HG03571 (cell line): ENCODE data around the gene CELF4.

Experiments
- ATAC-seq: cut with Tn5 transposase; IDR thresholded peaks from one replicate; pipeline ENCODE4 v1.9.1; 2021; ENCODE audit not compliant: unreplicated experiment

The CELF4 gene

DNA sequence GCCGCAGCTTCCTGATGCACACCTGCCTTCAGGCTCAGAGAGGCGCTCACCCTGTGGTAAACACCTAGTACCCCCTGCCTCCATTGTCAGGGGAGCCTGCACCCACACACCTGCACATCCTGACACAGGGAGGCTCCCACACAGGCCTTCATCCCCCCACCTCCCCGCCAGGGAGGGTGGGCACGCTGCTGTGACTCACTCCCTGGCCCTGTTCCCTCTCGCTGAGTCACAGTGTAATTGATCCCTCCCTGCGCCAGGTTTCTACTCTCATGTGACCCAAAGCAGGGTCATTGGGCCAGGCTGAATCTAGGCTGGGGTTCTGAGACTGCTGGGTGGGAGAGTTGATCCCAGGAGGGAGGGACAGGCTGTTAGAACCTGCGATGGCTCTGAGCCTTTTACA lies 8.5 kb upstream of the CELF4 start:
- no peak for ATAC-seq

DNA sequence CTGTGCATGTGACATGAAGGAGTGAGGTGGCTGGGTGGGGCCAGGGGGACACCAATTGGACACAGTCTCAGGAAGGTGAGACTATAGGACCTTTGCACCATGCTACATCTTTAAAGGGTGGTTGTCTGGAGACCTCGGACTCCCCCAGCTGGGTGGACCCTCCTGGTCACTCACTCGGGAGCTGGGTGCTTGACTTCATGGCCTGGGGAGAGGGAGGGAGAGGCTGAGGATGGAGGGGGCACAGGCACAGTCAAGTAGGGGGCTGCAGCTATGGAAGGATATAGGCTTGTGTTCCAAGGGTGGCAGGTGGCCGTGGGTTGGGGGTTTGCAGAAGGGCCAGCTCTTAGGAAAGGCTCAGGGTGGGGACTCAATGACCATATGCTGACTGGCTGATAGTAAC lies 7.1 kb upstream of the CELF4 start:
- no peak for ATAC-seq

DNA sequence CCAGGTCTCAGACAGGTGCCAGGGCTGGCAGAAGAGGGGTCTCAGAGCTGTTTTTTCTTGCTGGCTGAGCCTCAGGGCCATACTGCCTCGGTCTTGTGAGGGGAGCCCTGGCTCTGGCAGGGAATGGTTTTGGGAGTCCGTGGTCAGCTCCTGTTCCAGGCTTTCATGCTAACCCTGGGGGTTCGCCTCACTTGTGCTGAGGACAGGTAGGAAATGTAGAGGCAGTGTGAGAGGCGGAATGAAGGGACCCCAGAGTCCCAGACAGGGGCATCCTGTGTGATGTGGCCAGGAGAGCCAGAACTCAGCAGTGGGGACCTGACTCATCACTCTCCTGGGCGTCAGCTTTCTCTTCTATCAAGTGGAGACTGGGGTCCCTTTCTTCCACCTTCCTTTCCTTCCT lies 5.7 kb upstream of the CELF4 start:
- ATAC-seq = no peak

DNA sequence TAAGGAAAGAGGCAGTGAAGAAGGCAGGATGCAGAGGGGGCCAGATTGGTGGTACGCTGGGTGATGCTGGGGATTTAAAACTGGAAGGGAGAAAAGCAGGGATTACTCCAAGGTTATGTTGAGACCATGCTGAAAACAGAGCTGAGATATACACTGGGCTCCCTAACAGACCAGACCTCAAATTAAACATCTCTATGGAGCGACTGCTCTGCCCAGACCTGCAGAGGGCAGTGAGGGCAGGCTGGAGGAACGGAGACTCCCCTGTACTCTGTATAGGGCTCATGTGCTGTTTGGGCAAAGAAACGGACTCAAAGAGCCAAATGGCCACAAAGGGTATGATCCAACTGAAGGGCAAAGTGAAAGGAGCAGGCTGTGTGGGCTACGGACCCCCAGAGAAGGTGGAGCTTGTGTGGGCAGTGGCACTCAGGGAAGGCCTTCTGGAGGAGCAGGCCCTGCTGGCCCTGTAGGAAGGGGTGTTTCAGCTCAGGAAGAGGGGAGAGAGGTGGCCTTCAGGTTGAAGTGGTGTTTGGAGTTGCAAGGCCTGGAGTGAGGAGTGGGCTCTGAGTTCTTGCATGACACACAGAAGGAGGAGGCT lies 4.8 kb upstream of the CELF4 start:
- ATAC-seq = no peak

DNA sequence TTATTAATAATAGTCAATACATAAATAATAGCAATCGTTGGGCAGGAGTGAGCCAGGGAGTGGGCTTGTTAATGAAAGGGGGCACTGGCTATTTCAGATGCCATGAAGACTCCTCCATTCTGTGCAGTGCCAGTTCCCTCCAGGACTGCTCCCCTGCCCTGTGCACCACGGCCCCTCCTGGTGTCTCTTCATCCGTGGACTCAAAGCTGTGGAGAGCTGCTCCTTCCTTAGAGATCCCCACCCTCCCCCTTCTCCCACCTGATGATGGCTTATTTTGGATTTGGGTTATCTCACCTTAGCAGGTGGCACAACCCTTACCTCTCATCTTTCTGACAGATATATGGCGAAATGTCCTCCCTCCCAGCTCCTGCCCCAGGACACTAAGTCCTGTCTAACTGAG lies 3.1 kb upstream of the CELF4 start:
- no peak for ATAC-seq

DNA sequence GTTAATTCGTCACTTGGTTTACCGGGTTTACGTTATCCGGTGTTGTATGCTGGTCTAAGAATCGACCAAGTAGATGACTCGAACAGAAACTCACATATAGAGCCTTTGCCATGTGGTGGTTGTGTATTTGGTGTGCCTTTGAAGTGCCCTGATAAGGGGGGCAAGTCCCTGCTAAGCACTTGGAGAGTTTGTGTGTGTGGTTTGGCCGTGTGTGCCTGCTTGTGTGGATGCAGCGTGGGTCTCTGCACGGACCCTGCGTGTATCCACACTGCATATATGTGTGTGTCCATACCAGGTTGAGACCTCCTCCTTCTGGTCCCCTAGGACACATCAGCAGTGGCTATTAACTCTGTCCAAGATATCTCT lies 2.4 kb upstream of the CELF4 start:
- ATAC-seq = no peak

DNA sequence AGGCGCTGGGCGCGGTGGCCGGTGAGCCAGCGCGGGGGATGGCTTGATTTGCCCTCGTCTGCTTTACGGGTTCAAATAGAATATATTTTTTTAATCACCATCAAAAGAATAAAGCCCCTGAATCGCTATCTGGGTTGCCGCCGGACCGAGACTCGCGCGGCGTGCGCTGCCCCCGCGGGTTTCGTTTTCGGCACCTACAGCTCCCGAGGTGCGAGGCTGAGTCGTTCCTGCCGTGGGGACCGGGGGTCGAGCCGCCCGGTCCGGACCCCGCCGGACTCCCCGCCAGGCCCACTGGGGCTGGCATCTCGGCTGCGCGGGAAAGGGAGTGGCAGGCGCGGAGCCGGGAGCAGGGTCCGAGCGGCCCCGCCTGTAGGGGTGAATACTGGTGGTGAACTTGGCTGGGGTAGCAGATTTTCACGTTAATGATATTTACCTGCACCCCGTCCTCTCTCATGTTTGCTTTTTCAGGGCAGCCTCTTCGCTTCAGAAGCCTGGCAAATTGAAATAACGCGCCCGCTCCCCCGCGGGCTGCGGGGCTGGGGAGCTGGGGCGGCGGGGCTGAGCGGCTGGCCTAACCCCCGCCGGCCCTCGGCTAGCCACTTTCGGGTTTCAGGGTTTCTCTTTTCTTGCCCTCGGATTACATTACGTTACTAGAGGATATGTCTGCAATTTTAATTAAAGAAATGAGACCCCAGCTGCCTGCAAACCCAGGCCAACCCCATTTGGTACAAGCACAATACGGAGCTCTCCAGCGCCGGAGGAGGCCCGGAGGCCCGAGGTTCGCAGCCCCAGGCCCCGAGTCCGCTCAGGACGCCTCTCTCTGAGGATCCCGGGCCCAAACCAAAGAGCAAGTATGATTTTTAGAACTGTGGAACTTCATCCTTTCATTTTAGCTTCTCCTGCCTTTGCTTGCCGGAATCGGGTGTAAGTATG lies 1.7 kb upstream of the CELF4 start:
- ATAC-seq = no peak

DNA sequence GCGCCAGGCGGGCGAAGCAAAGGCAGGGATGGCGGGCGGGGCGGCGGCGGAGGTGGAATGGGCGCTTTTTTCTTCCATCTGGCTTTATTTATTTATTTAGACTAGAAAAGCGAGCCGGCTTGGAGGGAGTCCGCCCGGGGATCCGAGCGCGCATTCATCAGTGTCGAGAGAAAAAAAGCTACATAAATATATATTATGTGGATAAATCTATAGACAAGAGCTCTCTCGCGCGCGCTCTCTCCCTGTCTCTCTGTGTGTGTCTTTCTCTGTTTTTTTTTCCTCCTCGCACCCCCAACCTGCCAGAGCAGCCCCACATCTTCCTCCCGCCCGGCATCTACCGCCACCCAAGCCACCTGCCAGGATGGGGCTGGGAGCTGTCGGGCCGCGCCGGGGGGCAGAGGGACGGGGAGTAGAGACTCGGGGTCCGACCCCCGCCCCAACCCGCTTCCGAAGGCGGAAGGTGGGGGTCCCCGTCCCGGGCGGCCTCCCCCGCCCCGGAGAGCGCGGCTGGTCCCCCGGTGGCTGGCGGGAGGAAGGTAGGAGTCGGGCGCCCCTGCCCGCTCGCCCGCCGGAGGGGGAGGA lies 972 bp upstream of the CELF4 start:
- ATAC-seq = no peak

DNA sequence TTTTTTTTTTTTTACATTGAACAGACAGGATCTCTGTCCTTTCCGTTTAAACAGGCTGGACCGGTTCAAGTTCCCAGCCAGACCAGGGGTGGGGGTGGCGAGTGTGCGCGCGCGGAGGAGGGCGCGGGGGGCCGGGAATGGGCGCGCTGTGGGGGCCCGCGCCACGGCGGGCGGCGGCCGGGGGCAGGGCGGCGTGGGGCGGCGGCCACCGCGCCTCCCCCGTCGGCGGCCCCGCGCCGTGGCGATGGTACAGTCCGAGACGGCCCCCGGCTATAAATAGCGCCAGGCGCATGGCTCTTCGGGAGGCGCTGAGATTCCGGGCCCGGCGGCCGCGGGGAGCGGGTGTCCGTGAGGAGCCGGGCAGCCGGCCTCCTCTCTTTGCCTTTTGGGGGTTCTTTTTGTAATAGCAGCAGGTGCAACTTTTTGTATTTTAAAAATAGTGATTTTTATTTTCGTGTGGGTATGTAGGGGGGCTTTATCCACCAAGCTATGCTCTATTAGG lies 430 bp upstream of the CELF4 start:
- ATAC-seq = no peak

DNA sequence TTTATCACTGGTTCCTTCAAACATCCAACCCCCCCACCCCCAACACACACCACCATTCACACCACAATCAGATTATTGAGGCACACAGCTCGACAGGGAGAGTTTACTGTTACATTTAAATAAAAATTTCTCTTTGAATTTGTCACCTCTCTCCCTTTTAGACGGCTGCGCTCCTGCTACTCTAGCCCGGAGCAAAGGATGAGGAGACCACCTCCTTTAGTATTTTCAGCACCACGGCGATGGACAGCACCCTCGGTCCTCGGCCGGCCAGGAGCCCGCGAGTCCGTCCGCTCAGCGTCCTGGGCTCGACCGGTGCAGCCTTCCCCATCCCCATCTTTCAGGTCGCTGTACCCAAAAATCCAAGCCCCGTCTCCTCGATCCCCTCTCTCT lies 892 bp downstream of the CELF4 start:
- ATAC-seq = no peak

DNA sequence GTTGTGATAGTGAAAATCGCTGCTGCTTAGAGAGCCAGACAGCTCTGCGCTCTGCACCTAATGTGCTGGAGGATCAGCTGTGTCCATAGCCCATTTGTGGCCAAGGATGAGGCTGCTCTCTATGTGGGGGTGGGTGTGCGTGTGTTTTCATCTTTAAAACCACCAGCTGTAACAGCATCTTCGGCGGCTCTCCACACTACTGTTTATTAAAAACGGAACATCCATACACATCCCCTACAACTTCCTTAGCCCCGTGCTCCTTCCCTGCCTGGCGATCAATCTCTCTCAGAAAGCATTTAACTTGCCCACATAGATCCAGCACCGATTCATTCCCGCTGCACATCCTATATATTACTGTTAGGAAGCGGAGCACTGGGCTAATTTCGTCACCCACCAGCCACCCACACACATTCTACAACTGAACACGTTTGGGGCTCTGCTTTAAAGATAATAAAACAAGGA lies 1.6 kb downstream of the CELF4 start:
- ATAC-seq = no peak

DNA sequence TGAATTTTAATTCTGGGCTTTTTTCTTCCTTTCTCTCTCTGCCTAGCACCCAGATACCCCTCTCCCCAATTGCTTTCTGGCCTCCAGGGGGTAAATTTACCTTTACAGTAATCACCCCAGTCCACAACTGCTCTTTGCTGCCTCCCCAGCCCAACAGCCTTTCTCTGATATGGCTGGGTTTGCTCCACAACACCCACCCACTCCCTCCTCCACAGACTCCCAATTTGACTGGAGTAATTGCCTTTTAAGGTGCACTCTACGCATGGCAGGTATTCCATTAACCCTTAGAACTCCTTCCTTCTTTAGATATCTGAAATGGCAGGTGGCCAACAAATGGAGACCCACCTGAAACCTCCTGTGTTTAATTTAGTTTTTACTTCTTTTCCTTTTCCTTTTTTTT lies 3.6 kb downstream of the CELF4 start:
- ATAC-seq = no peak

DNA sequence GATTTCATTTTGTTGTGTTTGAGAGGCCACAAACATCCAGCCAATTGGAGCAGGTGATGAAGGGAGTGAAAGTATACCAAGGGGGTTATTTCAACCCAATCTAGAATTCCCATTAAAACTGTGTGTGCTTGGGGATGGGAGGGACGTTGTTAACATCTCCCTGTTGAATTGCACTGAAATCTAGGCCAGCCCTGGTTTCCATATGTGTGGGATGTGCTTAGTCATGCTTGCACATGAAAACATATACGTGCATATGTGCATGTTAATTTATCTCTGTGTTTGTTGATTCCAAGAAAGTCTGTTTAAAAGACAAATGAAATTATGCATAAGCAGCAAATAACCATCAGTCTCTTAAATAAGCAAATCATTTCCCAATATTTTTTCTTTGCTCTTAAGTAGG lies 5.6 kb downstream of the CELF4 start:
- no peak for ATAC-seq

DNA sequence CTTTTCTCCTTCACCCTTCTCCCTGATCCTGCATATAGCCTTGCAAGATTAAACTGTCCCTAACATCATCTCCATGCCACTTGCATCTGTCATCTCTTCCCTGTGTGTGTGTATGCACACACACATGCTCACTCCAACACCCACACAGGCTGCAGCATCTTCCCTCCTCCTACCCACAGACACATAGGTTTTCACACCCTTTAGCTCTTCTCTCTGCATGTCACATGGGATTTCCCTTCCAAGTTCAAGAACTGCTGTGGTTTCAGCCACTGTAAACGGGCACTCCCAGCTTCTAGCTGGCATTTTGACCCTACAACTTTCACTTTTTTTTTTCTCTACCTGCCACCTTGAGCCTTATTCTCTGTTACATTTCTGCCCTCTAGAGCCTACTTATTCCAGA lies 6.4 kb downstream of the CELF4 start:
- ATAC-seq = no peak

DNA sequence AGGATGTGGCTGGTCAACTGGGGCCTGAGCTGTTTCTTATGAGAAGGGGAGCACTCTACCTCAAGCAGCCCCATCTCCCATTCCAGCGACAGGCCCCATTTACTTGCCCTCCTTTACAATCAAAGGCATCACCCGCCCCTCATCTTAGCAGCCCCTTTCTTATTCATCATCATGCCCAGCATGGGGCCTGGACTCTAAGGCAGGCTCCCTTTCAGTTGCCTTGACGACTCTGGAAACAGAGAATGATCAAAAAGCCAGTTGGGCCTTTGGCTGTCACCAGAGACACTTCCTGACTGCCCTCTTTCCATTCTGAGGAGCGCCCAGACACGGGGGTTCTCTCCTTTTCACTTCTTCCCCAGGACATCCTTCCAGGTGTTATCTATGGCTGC lies 11.2 kb downstream of the CELF4 start:
- ATAC-seq = no peak

DNA sequence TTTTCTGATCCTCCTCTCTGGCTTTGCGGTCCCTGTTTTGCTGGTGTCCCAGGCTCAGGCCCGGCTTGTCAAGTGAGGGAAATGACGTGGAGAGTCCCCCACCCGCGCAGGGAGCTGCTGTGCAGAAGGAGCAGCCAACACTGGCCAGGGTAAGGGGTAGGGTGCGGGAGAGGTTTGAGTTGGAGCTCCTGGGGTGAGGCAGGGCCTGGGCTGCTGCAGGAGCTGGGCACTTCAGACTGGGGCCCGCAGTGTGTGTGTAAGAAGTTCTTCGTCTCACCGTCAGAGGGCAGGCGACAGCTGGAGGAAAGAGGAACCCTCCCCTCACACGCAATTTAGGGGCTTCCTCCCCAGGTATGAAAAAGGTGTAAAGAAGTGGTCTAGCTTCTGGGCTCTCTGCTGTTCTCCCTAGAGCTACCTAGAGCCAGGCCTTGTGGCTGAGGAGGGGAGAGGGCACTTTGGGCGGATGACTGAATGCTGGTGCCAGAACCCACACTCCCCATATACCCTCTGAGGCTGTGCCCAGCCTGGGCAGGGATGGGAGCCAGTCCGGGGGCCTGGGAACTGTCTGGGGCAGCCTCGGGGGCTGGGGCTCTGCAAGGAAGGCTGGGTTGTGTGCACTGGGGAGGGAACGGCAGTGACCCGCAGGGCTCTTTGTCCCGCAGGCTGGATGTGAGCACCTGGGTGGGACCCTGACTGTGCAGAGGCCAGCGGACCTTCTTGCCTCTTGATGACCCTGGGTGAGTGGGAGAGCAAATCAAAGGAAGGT lies 11.8 kb downstream of the CELF4 start:
- ATAC-seq = no peak

DNA sequence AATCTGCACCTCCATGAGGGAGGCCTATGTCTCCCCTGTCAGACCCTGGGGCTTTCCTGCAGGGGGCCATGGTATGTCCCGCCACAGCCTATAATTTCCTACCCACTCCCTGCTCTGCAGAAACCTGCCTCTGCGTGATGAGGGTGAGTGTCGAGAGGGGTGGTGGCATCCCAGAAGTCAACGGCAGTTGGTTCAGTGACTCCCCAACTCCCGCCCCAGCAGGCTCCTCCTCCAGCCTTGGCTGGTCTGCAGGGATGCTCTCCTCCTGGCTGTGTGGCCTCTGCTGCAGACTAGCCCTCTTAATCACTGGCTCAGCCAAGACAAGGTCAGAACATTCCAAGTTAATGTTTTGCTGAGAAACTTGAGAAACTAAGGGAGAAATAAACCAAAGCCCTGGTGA lies 13.3 kb downstream of the CELF4 start:
- no peak for ATAC-seq

DNA sequence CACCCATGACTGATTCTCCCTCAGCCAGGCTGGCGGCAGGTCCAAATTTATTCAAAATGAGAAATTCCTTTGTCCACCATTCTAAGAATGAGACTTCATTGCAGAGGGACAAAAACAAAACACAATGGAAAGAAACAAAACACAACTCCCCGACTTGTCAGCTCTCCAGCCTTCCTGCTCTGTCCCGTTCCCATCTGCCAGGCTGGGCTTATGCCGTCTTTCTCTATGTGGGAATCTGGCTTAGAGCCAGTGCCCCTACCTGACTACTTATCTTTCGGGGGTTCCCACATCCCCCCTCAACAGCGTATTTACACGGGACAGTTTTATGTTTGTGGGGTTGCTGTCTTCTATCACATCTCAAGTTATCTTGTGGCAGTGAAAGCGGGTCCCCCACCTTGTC lies 13.8 kb downstream of the CELF4 start:
- ATAC-seq = no peak

DNA sequence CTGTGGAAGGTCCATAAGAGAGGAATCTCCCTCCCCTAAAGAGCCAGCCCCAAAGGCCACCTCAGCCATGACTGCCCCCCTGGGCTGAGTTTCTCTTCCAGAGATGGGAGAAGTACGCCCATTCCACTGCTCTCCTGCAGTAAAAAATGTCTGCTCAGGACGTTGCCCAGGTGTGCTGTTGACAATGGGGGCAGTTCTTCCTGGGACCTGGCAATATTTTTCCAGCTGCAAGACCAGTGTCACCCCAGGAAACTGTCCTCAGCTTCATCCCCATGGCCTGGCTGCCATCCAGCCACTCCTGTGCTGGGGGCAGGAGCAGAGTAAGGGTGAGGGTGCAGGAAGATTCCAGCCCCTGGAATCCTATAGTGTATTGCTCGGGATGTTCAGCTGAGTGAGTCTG lies 14.3 kb downstream of the CELF4 start:
- no peak for ATAC-seq

DNA sequence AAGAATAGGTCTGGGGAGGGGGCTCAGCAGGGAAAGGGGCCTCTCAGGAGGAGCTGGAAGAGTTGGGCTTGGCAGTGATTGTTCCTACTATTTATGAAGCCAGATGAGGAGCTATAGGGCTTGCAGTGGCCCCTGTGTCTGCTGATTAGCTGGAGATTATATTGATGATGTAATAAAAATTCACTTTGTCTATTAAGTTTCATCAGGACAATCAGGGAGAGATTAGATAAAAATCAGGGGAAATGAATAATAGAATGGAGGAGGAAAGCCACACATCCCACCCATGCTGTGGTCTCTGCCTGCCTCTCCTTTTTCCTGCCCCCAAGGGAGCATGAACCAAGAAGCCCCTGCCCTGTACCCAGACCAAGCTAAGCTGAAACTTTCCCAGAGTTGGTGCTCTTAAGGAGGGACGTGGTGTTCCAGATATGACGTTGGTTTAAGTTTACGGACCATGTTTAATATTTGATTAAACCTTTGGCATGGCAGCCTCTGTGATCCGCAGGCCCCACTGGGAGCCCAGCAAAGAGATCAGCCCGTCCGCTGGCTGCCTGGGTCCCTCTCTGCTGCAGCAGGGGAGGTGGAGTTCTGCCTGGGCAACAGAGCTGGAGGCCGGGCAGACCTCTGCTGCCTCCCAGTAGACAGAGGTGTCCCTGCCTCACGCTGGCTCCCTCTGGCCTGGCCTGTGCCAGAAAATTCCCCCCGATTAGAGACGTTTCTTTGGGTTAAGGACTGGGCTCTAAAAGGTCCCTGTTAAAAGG lies 15.3 kb downstream of the CELF4 start:
- no peak for ATAC-seq
